Left ventricle myocardium inferior (tissue), 1 donor: ENCODE results near the gene PER2. TPM values are rescaled to one million over a fixed set of nuclear protein-coding genes. Genes with fewer than 3 reads are reported as not detected.
A peak's percentile ranks its signal among the peaks of the same experiment; 100 is the strongest.

ENCODE experiments used
- DNase-seq: peaks from one replicate; pipeline ENCODE4 v3.0.0-alpha.2; 2020
- H3K27ac ChIP-seq: fragments of 200-600 bp; replicated peaks from 2 replicates; pipeline ENCODE4 v1.8.0; 2021
- H3K27me3 ChIP-seq: fragments of 200-600 bp; 2 replicates; pipeline ENCODE4 v1.8.0; 2021; ENCODE audit warnings: low read depth
- H3K36me3 ChIP-seq: fragments of 200-600 bp; 2 replicates; pipeline ENCODE4 v1.8.0; 2021
- H3K4me1 ChIP-seq: fragments of 200-600 bp; 2 replicates; pipeline ENCODE4 v1.8.0; 2021
- H3K4me3 ChIP-seq: fragments of 200-600 bp; 2 replicates; pipeline ENCODE4 v1.8.0; 2021; ENCODE audit warnings: mild to moderate bottlenecking, moderate library complexity
- H3K9me3 ChIP-seq: fragments of 200-600 bp; replicated peaks from 2 replicates; pipeline ENCODE4 v1.8.0; 2021
- CTCF ChIP-seq: fragments of 200-600 bp; IDR thresholded peaks from 2 replicates; pipeline ENCODE4 v1.8.0; 2021; ENCODE audit warnings: antibody characterized with exemption, mild to moderate bottlenecking, borderline replicate concordance
- intact Hi-C: fragments of 100-400 bp; cut with micrococcal nuclease; formaldehyde crosslinking; loops from one replicate; pipeline ENCODE4 v1.11.0; 2022
- total RNA-seq: library from RNA; stranded (reverse); fragmentation: NEBNext Ultra II Directional; extraction: Animal tissue kit (Norgen Biotek cat#: 25700); gene quantifications from one replicate; pipeline ENCODE4 v1.2.1, GENCODE V29; 2021
- donor health status: DM: no; HTN: yes; CAD: no; lungs with severe emphysema.

Gene PER2
- total RNA-seq, 1 donor from 2014 or later, result 3.4 TPM

GRCh38 chr2:238288650-238289573 lies 502 bp upstream of the PER2 start:
- no peaks in the 10 kb centered on the region for H3K36me3 ChIP-seq
- intact Hi-C loops, result no loop called here
- no peaks in the 10 kb centered on the region for H3K9me3 ChIP-seq
- TF ChIP-seq CTCF, result peak; percentile 51
- peaks cover 67% of the 10 kb centered on the region for H3K4me1 ChIP-seq
- peak overlapping the region; percentile 87 for H3K27ac ChIP-seq
- peak overlapping the region; percentile 90 for H3K4me3 ChIP-seq
- peak; percentile 98 for DNase-seq
- no peaks in the 10 kb centered on the region for H3K27me3 ChIP-seq

GRCh38 chr2:238286987-238287736 lies 1.2 kb downstream of the PER2 start:
- Histone ChIP-seq H3K4me1 (peaks cover 80% of the 10 kb centered on the region), H3K9me3 (no peaks in the 10 kb centered on the region), H3K27me3 (no peaks in the 10 kb centered on the region), H3K4me3 (peak overlapping the region; percentile 90), H3K27ac (peak overlapping the region; percentile 87), H3K36me3 (no peaks in the 10 kb centered on the region)
- DNase-seq, result no peak
- intact Hi-C loops, result no loop called here
- TF ChIP-seq CTCF, result no peak

- Histone ChIP-seq H3K4me3 (peak overlapping the region; percentile 90), H3K27me3 (no peaks in the 10 kb centered on the region), H3K36me3 (no peaks in the 10 kb centered on the region), H3K4me1 (peaks cover 86% of the 10 kb centered on the region), H3K9me3 (no peaks in the 10 kb centered on the region), H3K27ac (peak overlapping the region; percentile 87)
- intact Hi-C loops, result no loop called here
- no peak for TF ChIP-seq CTCF
- peak; percentile 50 for DNase-seq
Measured at GRCh38 chr2:238286551-238286950, 1.9 kb downstream of the PER2 start.

GRCh38 chr2:238286095-238286494 lies 2.3 kb downstream of the PER2 start:
- Histone ChIP-seq H3K27ac (peak overlapping the region; percentile 87), H3K27me3 (no peaks in the 10 kb centered on the region), H3K4me1 (peaks cover 86% of the 10 kb centered on the region), H3K36me3 (no peaks in the 10 kb centered on the region), H3K4me3 (peak overlapping the region; percentile 90), H3K9me3 (no peaks in the 10 kb centered on the region)
- DNase-seq, result no peak
- TF ChIP-seq CTCF, result no peak
- intact Hi-C loops, result no loop called here

GRCh38 chr2:238285653-238286082 lies 2.7 kb downstream of the PER2 start:
- Histone ChIP-seq H3K27me3 (no peaks in the 10 kb centered on the region), H3K4me1 (peaks cover 82% of the 10 kb centered on the region), H3K36me3 (no peaks in the 10 kb centered on the region), H3K27ac (peak overlapping the region; percentile 87), H3K9me3 (no peaks in the 10 kb centered on the region), H3K4me3 (no peak overlapping the region)
- peak; percentile 60 for DNase-seq
- no peak for TF ChIP-seq CTCF
- intact Hi-C loops, result no loop called here
